Glutamatergic neuron (in vitro differentiated cells): Measurements from ENCODE around the gene SMIM10L1. TPM values are rescaled to one million over a fixed set of nuclear protein-coding genes. Genes with fewer than 3 reads are reported as not detected.
A peak's percentile ranks its signal among the peaks of the same experiment; 100 is the strongest.

Experiments
- DNase-seq: peaks from one replicate; pipeline ENCODE4 v3.0.0; 2022
- H3K27ac Mint-ChIP-seq: one replicate; pipeline ENCODE4 v1.8.0; 2020; ENCODE audit warnings: mild to moderate bottlenecking, mixed read lengths, inconsistent platforms; ENCODE audit not compliant: unreplicated experiment
- H3K27me3 Mint-ChIP-seq: one replicate; pipeline ENCODE4 v1.8.0; 2020; ENCODE audit warnings: mild to moderate bottlenecking, moderate library complexity, mixed read lengths, inconsistent platforms; ENCODE audit not compliant: unreplicated experiment
- H3K36me3 Mint-ChIP-seq: one replicate; pipeline ENCODE4 v1.8.0; 2020; ENCODE audit warnings: mild to moderate bottlenecking, mixed read lengths, inconsistent platforms; ENCODE audit not compliant: unreplicated experiment
- H3K4me1 Mint-ChIP-seq: one replicate; pipeline ENCODE4 v1.8.0; 2020; ENCODE audit warnings: mild to moderate bottlenecking, low read depth, mixed read lengths, inconsistent platforms; ENCODE audit not compliant: unreplicated experiment
- H3K4me3 Mint-ChIP-seq: one replicate; pipeline ENCODE4 v1.8.0; 2020; ENCODE audit warnings: mild to moderate bottlenecking, mixed read lengths, inconsistent platforms; ENCODE audit not compliant: unreplicated experiment
- H3K9me3 Mint-ChIP-seq: one replicate; pipeline ENCODE4 v1.8.0; 2020; ENCODE audit warnings: mild to moderate bottlenecking, moderate library complexity, mixed read lengths, inconsistent platforms; ENCODE audit not compliant: unreplicated experiment
- CTCF ChIP-seq: fragments of 200-600 bp; sonication (generic); IDR thresholded peaks from one replicate; pipeline ENCODE4 v1.5.0; 2021; ENCODE audit not compliant: partially characterized antibody, unreplicated experiment
- total RNA-seq: library from RNA; stranded (reverse); fragmentation: NEBNext Ultra II Directional; extraction: Animal tissue kit (Norgen Biotek cat#: 25700); gene quantifications from one replicate; pipeline ENCODE4 v1.2.1, GENCODE V29; 2021; ENCODE audit not compliant: unreplicated experiment

The SMIM10L1 gene
- total RNA-seq, 1 donor from 2014 or later = 12.0 TPM

GRCh38 chr12:11174022-11174421 is 3.0 kb downstream of the SMIM10L1 start:
- no peak overlapping the region for H3K27ac Mint-ChIP-seq
- peak overlapping the region; percentile 56 for H3K4me3 Mint-ChIP-seq
- TF ChIP-seq CTCF = no peak
- peaks cover 2% of the 10 kb centered on the region for H3K27me3 Mint-ChIP-seq
- DNase-seq = no peak
- H3K36me3 Mint-ChIP-seq = no peaks in the 10 kb centered on the region
- H3K4me1 Mint-ChIP-seq = peaks cover 24% of the 10 kb centered on the region
- peaks cover 6% of the 10 kb centered on the region for H3K9me3 Mint-ChIP-seq

GRCh38 chr12:11178250-11178649 is 7.3 kb downstream of the SMIM10L1 start:
- no peak for DNase-seq
- no peak overlapping the region for H3K4me3 Mint-ChIP-seq
- H3K4me1 Mint-ChIP-seq = peaks cover 9% of the 10 kb centered on the region
- no peaks in the 10 kb centered on the region for H3K36me3 Mint-ChIP-seq
- H3K9me3 Mint-ChIP-seq = no peaks in the 10 kb centered on the region
- no peak for TF ChIP-seq CTCF
- H3K27ac Mint-ChIP-seq = no peak overlapping the region
- no peaks in the 10 kb centered on the region for H3K27me3 Mint-ChIP-seq

- Mint-ChIP-seq H3K9me3 (no peaks in the 10 kb centered on the region), H3K4me1 (no peaks in the 10 kb centered on the region), H3K36me3 (no peaks in the 10 kb centered on the region), H3K4me3 (no peak overlapping the region), H3K27me3 (no peaks in the 10 kb centered on the region), H3K27ac (no peak overlapping the region)
- DNase-seq = no peak
- TF ChIP-seq CTCF = no peak
Observed at GRCh38 chr12:11182529-11182928, 11.5 kb downstream of the SMIM10L1 start.

GRCh38 chr12:11183011-11183410 is 12.0 kb downstream of the SMIM10L1 start:
- no peak for TF ChIP-seq CTCF
- Mint-ChIP-seq H3K9me3 (no peaks in the 10 kb centered on the region), H3K27me3 (no peaks in the 10 kb centered on the region)

GRCh38 chr12:11186837-11187236 is 15.8 kb downstream of the SMIM10L1 start, which contains the start of gene TAS2R42:
Gene TAS2R42 (minus strand): TSS chr12:11186937. CDS start chr12:11186937, 0 bp downstream.
- Mint-ChIP-seq H3K27ac (no peak within 1 kb of the TSS), H3K4me3 (no peak within 1 kb of the TSS), H3K9me3 (no peaks in the 10 kb centered on the region), H3K4me1 (no peaks in the 10 kb centered on the region), H3K36me3 (no peaks in the 10 kb centered on the region), H3K27me3 (no peaks in the 10 kb centered on the region)
- TF ChIP-seq CTCF = no peak
- no peak for DNase-seq

More at GRCh38 chr12:11183011-11183410, 12.0 kb downstream of the SMIM10L1 start:
- no peaks in the 10 kb centered on the region for H3K4me1 Mint-ChIP-seq
- no peaks in the 10 kb centered on the region for H3K36me3 Mint-ChIP-seq
- DNase-seq = no peak
- H3K27ac Mint-ChIP-seq = no peak overlapping the region
- H3K4me3 Mint-ChIP-seq = no peak overlapping the region
